ENCODE measurements around the gene PRKN.

Gene PRKN

GRCh38 chr6:162615016-162615705 is 112.4 kb downstream of the PRKN start:
- DNase-seq (ENCODE audit: low read depth): no peak

- no peak for DNase-seq (ENCODE audit: low read depth)
Measured at GRCh38 chr6:162613310-162613709, 114.3 kb downstream of the PRKN start.

- no peak for DNase-seq (ENCODE audit: low read depth)
Measured at GRCh38 chr6:162612613-162613012, 115.0 kb downstream of the PRKN start.

GRCh38 chr6:162610351-162610750 is 117.2 kb downstream of the PRKN start:
- no peak for DNase-seq (ENCODE audit: low read depth)

- DNase-seq (ENCODE audit: low read depth): no peak
Measured at GRCh38 chr6:162605881-162606280, 121.7 kb downstream of the PRKN start.

- no peak for DNase-seq (ENCODE audit: low read depth)
Measured at GRCh38 chr6:162603231-162604015, 124.1 kb downstream of the PRKN start.

GRCh38 chr6:162602759-162603158 is 124.8 kb downstream of the PRKN start:
- no peak for DNase-seq (ENCODE audit: low read depth)

- no peak for DNase-seq (ENCODE audit: low read depth)
Measured at GRCh38 chr6:162596676-162597075, 130.9 kb downstream of the PRKN start.

GRCh38 chr6:162591517-162591916 is 136.0 kb downstream of the PRKN start:
- no peak for DNase-seq (ENCODE audit: low read depth)

GRCh38 chr6:162581988-162582780 is 145.4 kb downstream of the PRKN start:
- no peak for DNase-seq (ENCODE audit: low read depth)

- no peak for DNase-seq (ENCODE audit: low read depth)
Measured at GRCh38 chr6:162580619-162581018, 146.9 kb downstream of the PRKN start.

- DNase-seq (ENCODE audit: low read depth): no peak
Measured at GRCh38 chr6:162576016-162576415, 151.6 kb downstream of the PRKN start.

- no peak for DNase-seq (ENCODE audit: low read depth)
Measured at GRCh38 chr6:162572240-162572639, 155.3 kb downstream of the PRKN start.

GRCh38 chr6:162568266-162568665 is 159.3 kb downstream of the PRKN start:
- DNase-seq (ENCODE audit: low read depth): no peak

GRCh38 chr6:162562041-162562440 is 165.5 kb downstream of the PRKN start:
- DNase-seq (ENCODE audit: low read depth): no peak

- no peak for DNase-seq (ENCODE audit: low read depth)
Measured at GRCh38 chr6:162560891-162561290, 166.7 kb downstream of the PRKN start.

- no peak for DNase-seq (ENCODE audit: low read depth)
Measured at GRCh38 chr6:162554531-162554930, 173.0 kb downstream of the PRKN start.

GRCh38 chr6:162546905-162547304 is 180.7 kb downstream of the PRKN start:
- DNase-seq (ENCODE audit: low read depth): no peak

GRCh38 chr6:162543221-162543620 is 184.3 kb downstream of the PRKN start:
- no peak for DNase-seq (ENCODE audit: low read depth)

GRCh38 chr6:162541019-162541601 is 186.5 kb downstream of the PRKN start:
- DNase-seq (ENCODE audit: low read depth): no peak

- no peak for DNase-seq (ENCODE audit: low read depth)
Measured at GRCh38 chr6:162539321-162539720, 188.2 kb downstream of the PRKN start.

- no peak for DNase-seq (ENCODE audit: low read depth)
Measured at GRCh38 chr6:162538643-162539064, 188.9 kb downstream of the PRKN start.
